Right lobe of liver (tissue), 4 donors: ENCODE results near the gene DIP2C.

Experiments
- POLR2A ChIP-seq: fragments of 450-650 bp; IDR thresholded peaks from one replicate; pipeline ENCODE4 v1.6.1; 2017; ENCODE audit warnings: antibody characterized with exemption, mild to moderate bottlenecking
- TF ChIP-seq, protein P1 (sequence below), 4 donors: fragments of 200-600 bp in 3 of 4; fragments of 450-650 bp in 1 of 4; IDR thresholded peaks; one replicate each; pipeline versions ENCODE4 v1.5.1 to v1.8.0; 2016 to 2022; ENCODE audit warnings: antibody characterized with exemption in 4 of 4, mild to moderate bottlenecking in 2 of 4
- donor health status: DM: no; HTN: no; CAD: no.
- donor health status: DM: no; HTN: no; CAD: no.
- donor health status: DM: no; HTN: yes; CAD: no.

GRCh38 chr10:373015-373414, 316.5 kb downstream of the DIP2C start:
- TF ChIP-seq, protein P1, sequence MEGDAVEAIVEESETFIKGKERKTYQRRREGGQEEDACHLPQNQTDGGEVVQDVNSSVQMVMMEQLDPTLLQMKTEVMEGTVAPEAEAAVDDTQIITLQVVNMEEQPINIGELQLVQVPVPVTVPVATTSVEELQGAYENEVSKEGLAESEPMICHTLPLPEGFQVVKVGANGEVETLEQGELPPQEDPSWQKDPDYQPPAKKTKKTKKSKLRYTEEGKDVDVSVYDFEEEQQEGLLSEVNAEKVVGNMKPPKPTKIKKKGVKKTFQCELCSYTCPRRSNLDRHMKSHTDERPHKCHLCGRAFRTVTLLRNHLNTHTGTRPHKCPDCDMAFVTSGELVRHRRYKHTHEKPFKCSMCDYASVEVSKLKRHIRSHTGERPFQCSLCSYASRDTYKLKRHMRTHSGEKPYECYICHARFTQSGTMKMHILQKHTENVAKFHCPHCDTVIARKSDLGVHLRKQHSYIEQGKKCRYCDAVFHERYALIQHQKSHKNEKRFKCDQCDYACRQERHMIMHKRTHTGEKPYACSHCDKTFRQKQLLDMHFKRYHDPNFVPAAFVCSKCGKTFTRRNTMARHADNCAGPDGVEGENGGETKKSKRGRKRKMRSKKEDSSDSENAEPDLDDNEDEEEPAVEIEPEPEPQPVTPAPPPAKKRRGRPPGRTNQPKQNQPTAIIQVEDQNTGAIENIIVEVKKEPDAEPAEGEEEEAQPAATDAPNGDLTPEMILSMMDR (IDR thresholded peaks at IDR 0.05): no peak
- TF ChIP-seq POLR2A: no peak
